Left renal cortex interstitium (tissue), 4 donors: Measurements from ENCODE around the gene SLC10A3. TPM values are rescaled to one million over a fixed set of nuclear protein-coding genes. Genes with fewer than 3 reads are reported as not detected.

ENCODE experiments used
- DNase-seq, 4 donors: peaks; one replicate each; pipeline ENCODE4 v3.0.0-alpha.2; 2013; ENCODE audit warnings: low read depth in 4 of 4, low spot score in 2 of 4, missing footprints in 1 of 4
- polyA plus RNA-seq, 4 donors: library from polyadenylated mRNA; unstranded; fragments of 120-200 nt; gene quantifications; one replicate each; pipeline ENCODE4 v1.2.1, GENCODE V29; 2013; ENCODE audit not compliant: insufficient read length in 4 of 4

The SLC10A3 gene
- polyA plus RNA-seq, 4 donors: 18.3 to 25.0 (median 20.7) TPM

DNA sequence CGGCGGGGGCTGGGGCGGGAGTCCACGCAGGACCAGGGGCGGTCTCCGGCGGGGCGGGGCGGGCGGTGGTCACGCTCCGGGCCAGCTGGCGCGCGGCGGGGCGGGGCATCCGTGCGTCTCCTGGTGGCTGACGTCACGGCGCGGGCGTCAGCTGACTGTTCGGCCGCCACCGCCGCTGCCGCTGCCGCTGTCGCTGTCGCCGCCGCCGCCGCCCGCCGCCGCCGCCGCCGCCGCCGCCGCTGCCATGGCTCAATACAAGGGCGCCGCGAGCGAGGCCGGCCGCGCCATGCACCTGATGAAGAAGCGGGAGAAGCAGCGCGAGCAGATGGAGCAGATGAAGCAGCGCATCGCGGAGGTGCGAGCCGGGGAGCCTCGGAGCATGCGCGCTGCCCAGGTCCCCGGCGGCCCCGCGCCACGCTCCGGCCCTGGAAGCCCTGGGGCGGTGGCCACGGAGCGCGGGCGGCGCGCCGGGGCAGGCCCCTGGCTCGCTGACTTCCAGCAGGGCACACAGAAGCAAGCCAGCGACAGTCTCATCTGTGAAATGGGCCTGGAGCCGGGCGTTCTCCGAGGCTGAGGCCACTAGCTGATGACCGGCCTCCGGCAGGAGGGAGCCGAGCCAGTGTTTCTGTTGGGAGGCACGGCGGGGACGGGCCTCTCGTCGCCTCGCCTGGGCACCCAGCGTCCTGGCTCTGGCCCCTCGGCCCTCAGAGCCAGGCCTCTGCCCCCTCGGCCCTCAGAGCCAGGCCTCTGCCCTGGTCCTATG lies 46.3 kb downstream of the SLC10A3 start, which contains the start of gene FAM50A:
TSS of gene FAM50A (plus strand) at position 150 of the 763 bp plus-strand sequence. CDS start at position 245, 95 bp downstream.
- no peak for DNase-seq

GRCh38 chrX:154443479-154443910 lies 46.9 kb downstream of the SLC10A3 start:
- DNase-seq: no peak

GRCh38 chrX:154441984-154442707 lies 48.3 kb downstream of the SLC10A3 start:
- no peak for DNase-seq

DNA sequence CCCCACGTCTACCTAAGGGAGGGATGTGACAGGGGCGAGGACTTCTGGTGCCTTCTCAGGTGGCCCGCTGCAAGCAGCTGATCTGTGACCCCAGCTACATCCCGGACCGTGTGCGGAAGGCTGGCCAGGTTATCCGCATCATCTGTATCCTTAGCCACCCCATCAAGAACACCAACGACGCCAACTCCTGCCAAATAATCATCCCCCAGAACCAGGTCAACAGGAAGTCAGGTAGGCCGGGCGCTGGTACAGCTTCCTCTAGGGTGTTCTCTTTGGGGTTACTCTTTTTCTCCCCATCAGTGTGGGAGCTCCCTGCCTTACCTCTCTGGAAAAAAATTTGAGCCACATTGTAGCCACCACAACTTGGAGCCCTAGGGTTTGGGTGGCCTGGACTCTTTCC lies 48.9 kb downstream of the SLC10A3 start:
- DNase-seq: no peak

GRCh38 chrX:154440623-154441357 lies 49.6 kb downstream of the SLC10A3 start:
- no peak for DNase-seq

- no peak for DNase-seq
These were observed 50.6 kb downstream of the SLC10A3 start for GRCh38 chrX:154439841-154440240.

DNA sequence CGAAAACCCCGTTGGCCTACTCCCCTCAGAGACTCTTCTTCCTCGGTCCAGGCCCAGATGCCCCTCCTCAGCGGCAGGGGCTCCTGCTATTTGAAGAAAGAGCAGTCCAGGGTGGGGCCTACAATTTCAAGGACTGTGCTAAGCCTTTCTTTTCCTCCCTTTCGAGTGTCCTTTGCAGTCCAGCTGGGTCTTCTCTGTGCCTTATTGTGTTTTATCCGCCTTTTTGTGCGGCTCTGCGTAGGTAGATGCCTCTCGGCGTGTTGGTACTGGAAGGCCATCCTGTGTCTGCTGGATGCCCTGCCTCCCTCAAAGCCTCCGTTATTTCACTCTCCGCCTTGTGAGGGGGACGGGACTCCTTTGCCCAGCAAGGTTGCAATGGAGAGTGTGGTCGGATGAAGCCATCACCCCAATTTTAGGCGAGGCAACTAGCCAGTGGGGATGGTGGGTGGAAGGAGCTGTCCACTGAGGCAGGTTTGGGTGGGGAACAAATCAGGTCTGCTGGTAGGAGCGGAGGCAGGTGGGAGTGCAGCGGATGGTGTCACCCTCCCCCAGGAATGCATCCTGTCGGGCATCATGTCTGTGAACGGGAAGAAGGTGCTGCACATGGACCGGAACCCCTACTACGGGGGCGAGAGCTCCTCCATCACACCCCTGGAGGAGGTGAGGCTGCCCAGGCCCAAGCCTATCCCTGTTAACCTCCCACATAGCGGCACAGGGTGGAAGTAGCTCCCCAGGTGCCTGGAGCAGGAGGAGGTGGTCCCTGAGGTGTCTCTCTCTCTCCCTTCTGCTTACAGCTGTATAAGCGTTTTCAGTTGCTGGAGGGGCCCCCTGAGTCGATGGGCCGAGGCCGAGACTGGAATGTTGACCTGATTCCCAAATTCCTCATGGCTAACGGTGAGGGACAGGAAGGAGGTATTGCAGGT lies 52.2 kb downstream of the SLC10A3 start:
- DNase-seq: no peak

Other genes starting within 250 kb of the SLC10A3 start
- gene OPN1MW3, start 233.0 kb downstream of the SLC10A3 start, polyA plus RNA-seq: not detected
- gene TEX28, start 195.5 kb downstream of the SLC10A3 start, polyA plus RNA-seq: not detected
- gene TKTL1, start 194.8 kb downstream of the SLC10A3 start, polyA plus RNA-seq: under 1 TPM; 0.33 to 0.61 (median 0.53) TPM
- gene FLNA, start 116.0 kb downstream of the SLC10A3 start, polyA plus RNA-seq: 100 to 1,000 TPM; 414 to 641 (median 539) TPM
- gene EMD, start 111.3 kb downstream of the SLC10A3 start, polyA plus RNA-seq: 10 to 100 TPM; 63.4 to 76.3 (median 74.9) TPM
- 1,000 to 10,000 TPM; 3,011 to 4,069 (median 3,093) TPM for gene RPL10, start 92.3 kb downstream of the SLC10A3 start, polyA plus RNA-seq
- 10 to 100 TPM; 13.2 to 14.8 (median 14.7) TPM for gene DNASE1L1, start 81.4 kb downstream of the SLC10A3 start, polyA plus RNA-seq
- 10 to 100 TPM; 26.4 to 51.2 (median 36.5) TPM for gene TAFAZZIN, start 79.1 kb downstream of the SLC10A3 start, polyA plus RNA-seq
- 100 to 1,000 TPM; 142 to 176 (median 157) TPM for gene ATP6AP1, start 62.0 kb downstream of the SLC10A3 start, polyA plus RNA-seq
- gene GDI1, start 53.5 kb downstream of the SLC10A3 start, polyA plus RNA-seq: 100 to 1,000 TPM; 104 to 156 (median 137) TPM
- gene FAM50A, start 46.5 kb downstream of the SLC10A3 start, polyA plus RNA-seq: 10 to 100 TPM; 51.8 to 58.8 (median 57.3) TPM
- 10 to 100 TPM; 34.7 to 66.9 (median 53.3) TPM for gene PLXNA3, start 32.3 kb downstream of the SLC10A3 start, polyA plus RNA-seq
- 10 to 100 TPM; 11.4 to 19.4 (median 13.4) TPM for gene LAGE3, start 11.3 kb downstream of the SLC10A3 start, polyA plus RNA-seq
- gene UBL4A, start 4.0 kb downstream of the SLC10A3 start, polyA plus RNA-seq: 10 to 100 TPM; 26.2 to 39.6 (median 30.1) TPM
- gene FAM3A, start 25.6 kb upstream of the SLC10A3 start, polyA plus RNA-seq: 10 to 100 TPM; 34.1 to 47.8 (median 40.2) TPM
- gene G6PD, start 56.2 kb upstream of the SLC10A3 start, polyA plus RNA-seq: 10 to 100 TPM; 32.4 to 47.8 (median 41.6) TPM
- gene IKBKG, start 57.0 kb upstream of the SLC10A3 start, polyA plus RNA-seq: 10 to 100 TPM; 13.9 to 24.2 (median 19.2) TPM
- not detected for gene CTAG1A, start 94.5 kb upstream of the SLC10A3 start, polyA plus RNA-seq
- gene CTAG1B, start 128.7 kb upstream of the SLC10A3 start, polyA plus RNA-seq: not detected
- not detected for gene CTAG2, start 162.9 kb upstream of the SLC10A3 start, polyA plus RNA-seq